Spleen (tissue), 11 donors: ENCODE measurements around the gene CD248. TPM values are rescaled to one million over a fixed set of nuclear protein-coding genes. Genes with fewer than 3 reads are reported as not detected.
A peak's percentile ranks its signal among the peaks of the same experiment; 100 is the strongest.

Experiments
- DNase-seq: peaks from one replicate; pipeline ENCODE4 v3.0.0-alpha.2; 2020
- H3K27ac ChIP-seq, 8 donors: fragments of 200-600 bp; sonication (generic) in 7 of 8; 1 replicate in 4 of 8; 2 replicates in 4 of 8; pipeline versions ENCODE4 v1.5.0 to v1.8.0; 2016 to 2021; ENCODE audit warnings: inconsistent platforms in 4 of 8, mild to moderate bottlenecking in 4 of 8, moderate library complexity in 1 of 8
- H3K27me3 ChIP-seq, 7 donors: fragments of 200-600 bp; sonication (generic) in 6 of 7; replicated peaks in 1 of 7; 1 replicate in 4 of 7; 2 replicates in 3 of 7; pipeline versions ENCODE4 v1.5.0 to v1.8.0; 2016 to 2021; ENCODE audit warnings: inconsistent platforms in 3 of 7, mild to moderate bottlenecking in 1 of 7
- H3K36me3 ChIP-seq, 6 donors: fragments of 200-600 bp; sonication (generic) in 5 of 6; 1 replicate in 4 of 6; 2 replicates in 2 of 6; pipeline versions ENCODE4 v1.5.0 to v1.8.0; 2016 to 2021; ENCODE audit warnings: inconsistent platforms in 2 of 6
- H3K4me1 ChIP-seq, 6 donors: fragments of 200-600 bp; sonication (generic) in 5 of 6; 1 replicate in 3 of 6; 2 replicates in 3 of 6; pipeline versions ENCODE4 v1.5.0 to v1.8.0; 2016 to 2021; ENCODE audit warnings: inconsistent platforms in 3 of 6
- H3K4me3 ChIP-seq, 8 donors: fragments of 200-600 bp; sonication (generic) in 7 of 8; 1 replicate in 4 of 8; 2 replicates in 4 of 8; pipeline versions ENCODE4 v1.5.0 to v1.8.0; 2016 to 2021; ENCODE audit warnings: inconsistent platforms in 4 of 8, mild to moderate bottlenecking in 4 of 8, moderate library complexity in 2 of 8
- H3K9me3 ChIP-seq, 8 donors: fragments of 200-600 bp; sonication (generic) in 7 of 8; 1 replicate in 4 of 8; 2 replicates in 4 of 8; pipeline versions ENCODE4 v1.5.0 to v1.8.0; 2016 to 2021; ENCODE audit warnings: inconsistent platforms in 4 of 8
- POLR2A ChIP-seq, 3 donors: fragments of 450-650 bp; IDR thresholded peaks; one replicate each; pipeline ENCODE4 v1.5.1; 2017; ENCODE audit warnings: antibody characterized with exemption in 3 of 3, mild to moderate bottlenecking in 1 of 3
- POLR2AphosphoS5 ChIP-seq, 3 donors: sonication (generic); formaldehyde crosslinking; IDR thresholded peaks; one replicate each; pipeline ENCODE4 v1.5.1; 2017; ENCODE audit warnings: antibody characterized with exemption in 3 of 3
- WGBS, 5 donors: extraction: QIAGEN DNeasy Blood & Tissue Kit in 3 of 5; methylation state at CpG; one replicate each; pipeline versions ENCODE4 v1.1.5 to v1.1.7; 2013 to 2018; 5-methylcytosine and 5-hydroxymethylcytosine counted together
- intact Hi-C: fragments of 100-400 bp; cut with DNase I; formaldehyde crosslinking; loops from one replicate; pipeline ENCODE4 v1.15.0; 2023; ENCODE audit warnings: low total_unique reads
- polyA plus RNA-seq, 3 donors: library from polyadenylated mRNA; stranded (reverse); fragments of 200-250 nt; gene quantifications; one replicate each; pipeline ENCODE4 v1.2.1, GENCODE V29; 2013
- total RNA-seq, 7 donors: library from RNA; depleted of rRNA in 3 of 7; stranded (reverse); fragments of >200 nt in 3 of 7; fragmentation: NEBNext Ultra II Directional in 4 of 7; extraction: Animal tissue kit (Norgen Biotek cat#: 25700) in 4 of 7; gene quantifications; one replicate each; pipeline versions ENCODE4 v1.1.0 to v1.2.1, GENCODE V29; 2016 to 2021
- TF ChIP-seq, protein P1 (sequence below), 11 experiments: fragments of 200-600 bp in 7 of 11; fragments of 450-650 bp in 4 of 11; sonication (generic) in 4 of 11; IDR thresholded peaks in 8 of 11; conservative IDR thresholded peaks in 3 of 11; 1 replicate in 7 of 11; 2 replicates in 4 of 11; pipeline versions ENCODE4 v1.4.0 to v1.8.0; 2016 to 2021; ENCODE audit warnings: antibody characterized with exemption in 11 of 11, inconsistent platforms in 4 of 11, mild to moderate bottlenecking in 1 of 11
- donor health status: healthy with polysubstance abuse.
- donor health status: DM: no; HTN: no; CAD: no; lungs with moderate emphysema.
- donor health status: DM: no; HTN: no; CAD: no.
- donor health status: Bipolar disorder and iron deficiency.
- donor health status: healthy.
- donor health status: DM: no; HTN: no; CAD: no.
- donor health status: DM: yes; HTN: yes; CAD: no.

CD248 gene
- total and polyA plus RNA-seq, 10 donors: 1.7 to 15.7 (median 4.9) TPM

DNA sequence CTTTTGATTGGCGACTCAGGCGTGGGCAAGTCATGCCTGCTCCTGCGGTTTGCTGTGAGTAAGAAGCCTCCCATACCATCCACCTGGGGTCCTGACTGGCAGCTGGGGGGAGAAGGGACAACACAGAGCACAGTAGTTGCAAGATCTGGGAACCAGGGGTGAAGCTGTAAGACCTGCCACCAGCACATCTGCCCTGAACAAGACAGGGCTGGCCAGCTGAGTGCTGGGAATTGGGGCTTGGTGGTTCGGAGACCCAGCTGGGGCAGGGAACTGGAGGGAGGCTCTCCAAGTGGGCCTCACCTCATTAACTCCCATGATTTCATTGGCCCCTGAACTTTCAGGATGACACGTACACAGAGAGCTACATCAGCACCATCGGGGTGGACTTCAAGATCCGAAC lies 45.0 kb downstream of the CD248 start:
- TF ChIP-seq POLR2AphosphoS5 (IDR thresholded peaks at IDR 0.05): no peak
- no peak for TF ChIP-seq POLR2A (IDR thresholded peaks at IDR 0.05)
- no peak overlapping the region for H3K4me3 ChIP-seq
- peaks cover 17 to 76% (median 53%) of the 10 kb centered on the region in 6 donors for H3K4me1 ChIP-seq
- peaks cover 0 to 67% (median 55%) of the 10 kb centered on the region in 6 donors for H3K36me3 ChIP-seq
- no peaks in the 10 kb centered on the region for H3K9me3 ChIP-seq
- H3K27ac ChIP-seq: peak overlapping the region in 2 of 8 donors; percentile 34 to 41
- WGBS, 5 donors: 81 to 95% (median 93%) methylated on average over 7 of the region's 7 CpGs
- peak; percentile 61 for DNase-seq
- intact Hi-C loops: no loop called here
- no peaks in the 10 kb centered on the region for H3K27me3 ChIP-seq

DNA sequence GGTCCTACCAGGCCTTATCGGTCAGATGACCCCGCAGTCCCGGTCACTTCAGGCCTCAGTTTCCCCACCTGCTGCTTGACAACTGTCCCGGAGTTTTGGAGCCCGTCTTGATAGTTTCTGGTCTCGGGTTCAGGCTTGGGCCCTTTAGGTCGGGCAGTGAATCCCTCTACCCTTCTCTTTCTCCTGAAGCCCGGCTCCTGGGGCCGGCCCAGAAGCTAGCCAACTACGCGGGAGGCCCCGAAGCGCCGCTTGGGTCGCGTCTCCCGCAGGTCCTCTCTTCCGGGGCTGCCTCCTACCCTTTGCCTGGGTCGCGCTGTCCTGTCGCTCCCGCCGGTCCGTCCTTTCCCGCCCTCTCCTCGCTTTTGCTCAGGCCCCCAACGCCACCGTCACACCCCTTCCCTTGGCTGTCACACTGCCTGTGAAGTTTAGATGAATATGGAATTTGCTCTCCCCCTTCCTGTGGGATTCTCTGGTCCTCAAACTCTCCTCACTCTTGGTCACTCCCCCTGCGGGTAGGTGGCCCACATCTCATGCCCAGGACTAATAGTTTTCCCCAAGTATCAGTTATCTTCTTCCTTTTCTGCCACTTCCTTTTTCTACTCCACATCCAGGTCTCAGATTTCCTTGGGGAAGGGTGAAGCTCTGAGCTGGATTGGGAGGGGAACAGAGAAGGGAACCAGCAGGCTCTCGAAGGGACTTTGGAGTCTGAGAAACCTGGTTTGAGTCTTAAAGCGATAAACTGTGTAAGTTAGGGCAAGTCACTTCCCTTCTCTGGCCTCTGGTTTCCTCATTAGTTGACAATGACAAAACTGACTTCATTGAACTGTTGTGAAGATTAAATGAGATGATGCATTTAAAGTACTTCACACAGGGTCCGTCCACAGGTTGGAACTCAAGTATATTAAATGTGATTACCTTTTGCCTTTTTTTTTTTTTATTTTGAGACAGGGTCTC lies 47.6 kb downstream of the CD248 start:
- peak overlapping the region; percentile 94 to 99 (median 96) for H3K27ac ChIP-seq
- TF ChIP-seq, protein P1, sequence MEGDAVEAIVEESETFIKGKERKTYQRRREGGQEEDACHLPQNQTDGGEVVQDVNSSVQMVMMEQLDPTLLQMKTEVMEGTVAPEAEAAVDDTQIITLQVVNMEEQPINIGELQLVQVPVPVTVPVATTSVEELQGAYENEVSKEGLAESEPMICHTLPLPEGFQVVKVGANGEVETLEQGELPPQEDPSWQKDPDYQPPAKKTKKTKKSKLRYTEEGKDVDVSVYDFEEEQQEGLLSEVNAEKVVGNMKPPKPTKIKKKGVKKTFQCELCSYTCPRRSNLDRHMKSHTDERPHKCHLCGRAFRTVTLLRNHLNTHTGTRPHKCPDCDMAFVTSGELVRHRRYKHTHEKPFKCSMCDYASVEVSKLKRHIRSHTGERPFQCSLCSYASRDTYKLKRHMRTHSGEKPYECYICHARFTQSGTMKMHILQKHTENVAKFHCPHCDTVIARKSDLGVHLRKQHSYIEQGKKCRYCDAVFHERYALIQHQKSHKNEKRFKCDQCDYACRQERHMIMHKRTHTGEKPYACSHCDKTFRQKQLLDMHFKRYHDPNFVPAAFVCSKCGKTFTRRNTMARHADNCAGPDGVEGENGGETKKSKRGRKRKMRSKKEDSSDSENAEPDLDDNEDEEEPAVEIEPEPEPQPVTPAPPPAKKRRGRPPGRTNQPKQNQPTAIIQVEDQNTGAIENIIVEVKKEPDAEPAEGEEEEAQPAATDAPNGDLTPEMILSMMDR (IDR thresholded peaks at IDR 0.05 in 8 of 11, conservative IDR thresholded peaks at IDR 0.05 in 3 of 11): peak in 3 of 11 experiments; percentile 11 to 25 (median 16)
- TF ChIP-seq POLR2A (IDR thresholded peaks at IDR 0.05) (no peak), POLR2AphosphoS5 (IDR thresholded peaks at IDR 0.05) (no peak)
- H3K27me3 ChIP-seq: no peaks in the 10 kb centered on the region
- peaks cover 17 to 76% (median 56%) of the 10 kb centered on the region in 6 donors for H3K4me1 ChIP-seq
- peak; percentile 89 for DNase-seq
- WGBS, 5 donors: 1 to 2% (median 1%) methylated on average over 28 to 32 of the region's 32 CpGs
- intact Hi-C loops: no loop called here
- no peaks in the 10 kb centered on the region for H3K9me3 ChIP-seq
- peak overlapping the region; percentile 82 to 99 (median 90) for H3K4me3 ChIP-seq
- H3K36me3 ChIP-seq: peaks cover 0 to 64% (median 31%) of the 10 kb centered on the region in 6 donors

DNA sequence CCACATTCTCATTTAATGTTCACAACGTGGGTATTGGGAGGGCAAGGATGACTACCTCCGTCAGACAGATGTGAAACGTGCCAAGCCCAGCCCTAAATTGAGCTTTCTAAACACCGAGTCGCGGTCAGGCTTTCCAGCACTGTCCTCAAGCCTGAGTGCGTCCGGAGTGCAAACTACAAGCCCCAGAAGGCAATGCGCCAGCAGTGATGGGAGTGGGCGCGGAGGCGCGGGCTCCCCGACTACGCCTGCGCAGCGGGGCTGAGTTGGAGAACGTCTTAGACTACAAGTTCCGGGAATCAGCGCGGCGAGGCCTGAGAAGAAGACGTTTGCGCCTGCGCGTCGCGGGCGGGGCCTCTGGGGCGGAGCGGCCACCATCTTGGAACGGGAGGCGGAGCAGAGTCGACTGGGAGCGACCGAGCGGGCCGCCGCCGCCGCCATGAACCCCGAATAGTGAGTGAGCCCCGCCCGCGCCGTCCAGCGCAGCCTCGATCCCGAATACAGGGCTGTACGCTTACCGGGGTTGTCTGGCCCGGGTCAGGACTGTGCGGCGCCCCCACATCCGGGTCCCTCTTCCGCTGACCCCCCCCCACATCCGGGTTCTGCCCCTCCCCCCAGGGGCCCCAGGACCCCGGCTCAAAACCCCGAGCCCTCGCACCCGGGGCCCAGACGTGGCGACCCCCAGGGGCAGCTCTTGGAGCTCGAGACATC lies 48.4 kb downstream of the CD248 start, which contains the start of gene RAB1B:
Gene RAB1B, plus strand, starts transcription at position 396 of the 708 bp plus-strand sequence. Its CDS starts 41 bp downstream, at position 437.
- no peaks in the 10 kb centered on the region for H3K27me3 ChIP-seq
- peak within 1 kb of the TSS; percentile 94 to 99 (median 96) for H3K27ac ChIP-seq
- peak; percentile 100 for DNase-seq
- H3K4me3 ChIP-seq: peak within 1 kb of the TSS; percentile 82 to 99 (median 90)
- intact Hi-C loops: no loop called here
- peak; percentile 90 to 96 (median 95) for TF ChIP-seq POLR2AphosphoS5 (IDR thresholded peaks at IDR 0.05)
- TF ChIP-seq, protein P1 (IDR thresholded peaks at IDR 0.05 in 8 of 11, conservative IDR thresholded peaks at IDR 0.05 in 3 of 11): peak in 1 of 11 experiments; percentile 9
- peak in 1 of 3 donors; percentile 57 for TF ChIP-seq POLR2A (IDR thresholded peaks at IDR 0.05)
- H3K9me3 ChIP-seq: no peaks in the 10 kb centered on the region
- H3K36me3 ChIP-seq: peaks cover 0 to 64% (median 26%) of the 10 kb centered on the region in 6 donors
- peaks cover 17 to 67% (median 56%) of the 10 kb centered on the region in 6 donors for H3K4me1 ChIP-seq
- 0 to 1% (median 0%) methylated on average over 37 to 64 of the region's 64 CpGs for WGBS, 5 donors

DNA sequence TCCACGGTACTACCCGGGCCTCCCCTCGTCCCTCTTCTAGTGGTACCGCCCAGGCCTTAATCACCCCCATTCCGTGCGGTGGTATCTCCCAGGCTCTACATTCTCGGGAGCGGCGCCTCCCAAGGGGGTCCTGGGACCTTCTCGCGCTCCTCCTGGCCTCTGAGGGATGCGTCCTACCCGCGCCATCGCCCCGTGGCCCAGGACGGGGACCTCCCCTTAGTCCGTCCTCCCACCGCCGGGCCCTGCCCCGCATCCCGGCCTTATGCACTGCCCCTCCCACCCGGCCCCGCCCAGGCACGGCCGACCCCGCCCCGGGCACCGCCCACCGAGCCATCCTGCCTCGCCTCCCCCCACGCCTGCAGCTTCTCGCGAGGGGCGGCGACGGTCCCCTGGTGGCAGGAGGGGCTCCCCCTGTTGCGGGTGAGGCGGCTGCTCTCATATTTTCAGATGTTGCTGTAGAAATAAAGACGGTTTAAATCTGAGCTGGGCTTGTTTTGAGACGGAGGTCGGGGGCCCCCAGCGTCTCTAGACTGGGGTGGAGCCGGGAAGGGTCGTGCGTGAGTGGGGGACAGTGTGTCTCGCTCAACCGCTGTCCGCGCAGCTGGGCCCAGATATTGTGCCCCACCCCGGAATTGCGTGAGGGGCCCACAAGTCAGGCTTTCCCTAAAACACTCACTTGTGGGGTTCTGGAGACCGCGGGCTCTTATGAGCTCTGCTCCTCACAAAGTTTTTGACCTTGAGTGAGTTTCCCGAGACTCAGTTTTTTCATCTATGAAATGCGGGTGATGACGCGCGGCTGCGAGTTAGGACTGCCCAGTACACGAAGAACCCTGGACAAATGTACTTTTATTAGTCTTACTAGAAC lies 49.2 kb downstream of the CD248 start:
- Histone ChIP-seq H3K4me1 (peaks cover 17 to 60% (median 51%) of the 10 kb centered on the region in 6 donors), H3K4me3 (peak overlapping the region; percentile 82 to 99 (median 90)), H3K27me3 (no peaks in the 10 kb centered on the region), H3K9me3 (no peaks in the 10 kb centered on the region), H3K36me3 (peaks cover 0 to 64% (median 25%) of the 10 kb centered on the region in 6 donors), H3K27ac (peak overlapping the region; percentile 94 to 99 (median 96))
- WGBS, 5 donors: 1 to 4% (median 2%) methylated on average over 30 to 61 of the region's 61 CpGs
- peak; percentile 97 for DNase-seq
- TF ChIP-seq POLR2A (IDR thresholded peaks at IDR 0.05): peak in 1 of 3 donors; percentile 69
- TF ChIP-seq, protein P1 (IDR thresholded peaks at IDR 0.05 in 8 of 11, conservative IDR thresholded peaks at IDR 0.05 in 3 of 11): peak in 7 of 11 experiments; percentile 25 to 50 (median 32)
- peak; percentile 93 to 94 (median 93) for TF ChIP-seq POLR2AphosphoS5 (IDR thresholded peaks at IDR 0.05)
- intact Hi-C loops: no loop called here
